Fibroblast of the aortic adventitia (primary cell): ENCODE results near the gene CCNF. TPM values are rescaled to one million over a fixed set of nuclear protein-coding genes. Genes with fewer than 3 reads are reported as not detected.

Source experiments
- DNase-seq: peaks from one replicate; pipeline ENCODE4 v3.0.0-alpha.2; 2010; ENCODE audit warnings: low read depth
- H3K4me3 ChIP-seq: 2 replicates; pipeline ENCODE4 v1.5.1; 2011; ENCODE audit warnings: low read depth, mild to moderate bottlenecking, control low read depth, low read length, moderate library complexity
- total RNA-seq: library from RNA; depleted of rRNA; stranded (reverse); fragments of >200 nt; gene quantifications from 2 replicates; pipeline ENCODE4 v1.2.3, GENCODE V29; 2012; ENCODE audit warnings: low replicate concordance
- TF ChIP-seq, protein P1 (sequence below): IDR thresholded peaks from 2 replicates; pipeline ENCODE4 v1.5.1; 2011; ENCODE audit warnings: mild to moderate bottlenecking, low read length, control low read depth, inconsistent platforms; ENCODE audit not compliant: insufficient read depth

The CCNF gene
- total RNA-seq, 1 donor: 21.1 TPM

DNA sequence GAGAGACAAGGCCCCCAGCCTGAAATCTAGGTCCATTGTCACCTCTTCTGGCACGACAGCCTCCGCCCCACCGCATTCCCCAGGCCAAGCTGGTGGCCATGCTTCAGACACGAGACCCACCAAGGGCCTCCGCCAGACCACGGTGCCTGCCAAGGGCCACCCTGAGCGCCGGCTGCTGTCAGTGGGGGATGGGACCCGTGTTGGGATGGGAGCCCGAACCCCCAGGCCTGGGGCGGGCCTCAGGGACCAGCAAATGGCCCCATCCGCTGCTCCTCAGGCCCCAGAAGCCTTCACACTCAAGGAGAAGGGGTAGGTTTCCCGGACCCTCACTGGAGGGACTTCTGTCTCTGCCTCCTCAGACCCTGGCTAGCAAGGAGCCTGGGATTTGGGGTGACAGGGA, 31.7 kb downstream of the CCNF start:
- TF ChIP-seq, protein P1, sequence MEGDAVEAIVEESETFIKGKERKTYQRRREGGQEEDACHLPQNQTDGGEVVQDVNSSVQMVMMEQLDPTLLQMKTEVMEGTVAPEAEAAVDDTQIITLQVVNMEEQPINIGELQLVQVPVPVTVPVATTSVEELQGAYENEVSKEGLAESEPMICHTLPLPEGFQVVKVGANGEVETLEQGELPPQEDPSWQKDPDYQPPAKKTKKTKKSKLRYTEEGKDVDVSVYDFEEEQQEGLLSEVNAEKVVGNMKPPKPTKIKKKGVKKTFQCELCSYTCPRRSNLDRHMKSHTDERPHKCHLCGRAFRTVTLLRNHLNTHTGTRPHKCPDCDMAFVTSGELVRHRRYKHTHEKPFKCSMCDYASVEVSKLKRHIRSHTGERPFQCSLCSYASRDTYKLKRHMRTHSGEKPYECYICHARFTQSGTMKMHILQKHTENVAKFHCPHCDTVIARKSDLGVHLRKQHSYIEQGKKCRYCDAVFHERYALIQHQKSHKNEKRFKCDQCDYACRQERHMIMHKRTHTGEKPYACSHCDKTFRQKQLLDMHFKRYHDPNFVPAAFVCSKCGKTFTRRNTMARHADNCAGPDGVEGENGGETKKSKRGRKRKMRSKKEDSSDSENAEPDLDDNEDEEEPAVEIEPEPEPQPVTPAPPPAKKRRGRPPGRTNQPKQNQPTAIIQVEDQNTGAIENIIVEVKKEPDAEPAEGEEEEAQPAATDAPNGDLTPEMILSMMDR: no peak
- H3K4me3 ChIP-seq: no peak overlapping the region

GRCh38 chr16:2462031-2462866, 33.0 kb downstream of the CCNF start:
- TF ChIP-seq, protein P1: no peak
- DNase-seq: no peak
- no peak overlapping the region for H3K4me3 ChIP-seq

More for the DNA sequence above, 31.7 kb downstream of the CCNF start:
- no peak for DNase-seq

DNA sequence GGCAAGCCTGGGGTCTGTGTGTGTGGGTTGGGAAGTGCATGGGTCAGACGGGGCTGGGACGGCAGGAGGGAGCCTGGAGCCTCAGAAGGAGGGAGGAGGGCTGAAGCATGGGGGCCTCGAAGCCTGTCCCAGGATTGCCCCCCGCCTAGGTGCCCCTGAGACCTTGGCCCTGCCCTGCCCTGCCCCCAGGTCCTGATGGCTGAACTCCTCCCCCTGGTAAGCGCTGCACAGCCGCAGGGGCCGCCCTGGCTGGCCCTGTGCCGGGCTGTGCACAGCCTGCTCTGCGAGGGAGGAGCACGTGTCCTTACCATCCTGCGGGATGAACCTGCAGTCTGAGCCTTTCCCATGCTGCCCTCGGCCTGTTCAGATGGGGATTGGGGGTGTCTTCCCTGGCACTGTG, 35.1 kb downstream of the CCNF start:
- no peak for DNase-seq
- TF ChIP-seq, protein P1: no peak
- no peak overlapping the region for H3K4me3 ChIP-seq

- no peak overlapping the region for H3K4me3 ChIP-seq
- TF ChIP-seq, protein P1: peak; percentile 34
- no peak for DNase-seq
These were observed 36.6 kb downstream of the CCNF start for GRCh38 chr16:2465653-2466415.

- no peak for DNase-seq
- H3K4me3 ChIP-seq: peak overlapping the region; percentile 33
- TF ChIP-seq, protein P1: no peak
These were observed 37.6 kb downstream of the CCNF start for GRCh38 chr16:2466667-2467527.

- peak overlapping the region; percentile 60 for H3K4me3 ChIP-seq
- TF ChIP-seq, protein P1: peak; percentile 7
- peak; percentile 71 for DNase-seq
These were observed 38.4 kb downstream of the CCNF start for GRCh38 chr16:2467528-2468232.
